HAP-1 (cell line): ENCODE data around the gene TFB2M.
"Not testable (repeated sequence)": the region's sequence is repeated elsewhere in the genome, so short reads cannot be mapped to it uniquely, and the experiment has no call there.

Experiments used
- DNase-seq, 2 experiments: peaks; one replicate each; pipeline ENCODE4 v3.0.0-alpha.2; 2016 to 2020; ENCODE audit warnings: low spot score in 2 of 2
- H3K27me3 ChIP-seq: fragments of 250-450 bp; sonication (Bioruptor Pico); 2 replicates; pipeline ENCODE4 v1.5.1; 2020; ENCODE audit warnings: low read depth, mild to moderate bottlenecking, moderate library complexity
- H3K36me3 ChIP-seq: fragments of 250-450 bp; sonication (Bioruptor Pico); replicated peaks from 2 replicates; pipeline ENCODE4 v1.5.1; 2020; ENCODE audit warnings: mild to moderate bottlenecking
- H3K4me1 ChIP-seq: fragments of 250-450 bp; sonication (Bioruptor Pico); 2 replicates; pipeline ENCODE4 v1.5.1; 2020; ENCODE audit warnings: mild to moderate bottlenecking
- H3K4me3 ChIP-seq: fragments of 250-450 bp; sonication (Bioruptor Pico); 2 replicates; pipeline ENCODE4 v1.5.1; 2020; ENCODE audit warnings: mild to moderate bottlenecking, moderate library complexity
- H3K9me3 ChIP-seq: fragments of 250-450 bp; sonication (Bioruptor Pico); 2 replicates; pipeline ENCODE4 v1.5.1; 2020; ENCODE audit warnings: mild to moderate bottlenecking, moderate library complexity
- in situ Hi-C: fragments of 300-500 bp; cut with MboI; formaldehyde crosslinking; loops from 3 replicates; pipeline ENCODE4 v1.14.3; 2020; ENCODE audit warnings: low sequenced_read_pairs, inconsistent platforms, mixed read lengths

Gene TFB2M

DNA sequence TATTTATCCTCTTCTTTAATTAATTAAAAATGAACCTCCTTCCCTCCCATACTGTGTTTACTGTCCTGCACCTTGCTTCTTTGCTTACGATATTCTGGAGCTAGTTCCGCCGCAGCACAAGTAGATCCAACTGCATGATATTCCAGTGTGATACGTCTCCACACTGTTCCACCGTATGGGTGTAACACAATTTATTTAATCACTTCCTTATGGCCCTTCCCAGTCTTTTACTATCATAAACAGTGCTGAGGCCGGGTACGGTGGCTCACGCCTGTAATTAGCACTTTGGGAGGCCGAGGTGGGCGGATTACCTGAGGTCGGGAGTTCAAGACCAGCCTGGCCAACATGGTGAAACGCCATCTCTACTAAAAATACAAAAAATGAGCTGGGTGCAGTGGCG, 25.9 kb upstream of the TFB2M start:
- no peak for DNase-seq
- H3K4me3 ChIP-seq, result no peak overlapping the region
- peaks cover 7% of the 10 kb centered on the region; the same call in 1 of the 2 replicates for H3K36me3 ChIP-seq
- in situ Hi-C loops, result no loop called here
- H3K9me3 ChIP-seq, result no peaks in the 10 kb centered on the region
- H3K4me1 ChIP-seq, result peaks cover 9% of the 10 kb centered on the region
- H3K27me3 ChIP-seq, result no peaks in the 10 kb centered on the region

DNA sequence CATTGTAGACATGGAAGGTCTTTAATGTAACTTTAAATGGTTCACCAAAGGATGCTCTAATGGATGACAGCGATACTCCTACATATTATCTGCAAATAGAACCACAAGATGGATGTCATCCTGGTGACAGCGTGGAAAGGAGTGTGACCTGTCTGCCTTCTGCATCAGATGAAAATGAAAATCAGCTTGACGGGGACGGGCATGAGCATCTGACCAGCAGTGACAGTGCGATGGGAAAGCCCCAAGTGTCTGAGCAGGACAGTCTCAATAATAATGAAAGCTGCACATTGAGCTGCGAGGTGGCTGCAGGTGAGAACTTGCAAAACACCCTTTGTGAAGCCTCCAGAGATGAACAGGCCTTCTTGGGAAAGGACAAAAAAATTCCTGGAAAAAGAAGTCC, 25.4 kb upstream of the TFB2M start:
- H3K27me3 ChIP-seq, result no peaks in the 10 kb centered on the region
- 0 out of 2 replicates have a peak, but pooled peaks cover 4% of the 10 kb centered on the region for H3K36me3 ChIP-seq
- no peak overlapping the region for H3K4me3 ChIP-seq
- DNase-seq, result no peak
- in situ Hi-C loops, result no loop called here
- peaks cover 9% of the 10 kb centered on the region for H3K4me1 ChIP-seq
- no peaks in the 10 kb centered on the region for H3K9me3 ChIP-seq

DNA sequence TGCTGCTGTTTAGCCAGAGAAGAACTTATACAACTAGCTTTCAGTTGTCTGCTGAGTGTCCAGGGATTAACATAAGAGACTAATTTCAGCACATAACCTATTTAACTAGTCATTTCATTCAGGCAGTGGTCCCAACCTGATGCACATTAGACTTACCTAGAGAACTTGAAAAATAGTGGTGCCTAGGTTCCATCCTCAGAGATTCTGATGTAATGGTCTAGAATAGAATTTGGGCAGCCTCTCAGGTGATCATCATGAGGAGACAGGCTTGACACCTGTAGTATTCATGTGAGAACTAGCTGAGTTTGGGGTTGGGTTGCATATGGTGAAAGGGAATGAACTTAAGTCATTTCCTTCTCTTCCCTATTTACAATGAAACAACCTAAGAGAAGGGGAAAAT, 25.0 kb upstream of the TFB2M start:
- 0 out of 2 replicates have a peak, but pooled peaks cover 4% of the 10 kb centered on the region for H3K36me3 ChIP-seq
- no peak for DNase-seq
- H3K9me3 ChIP-seq, result no peaks in the 10 kb centered on the region
- H3K4me3 ChIP-seq, result no peak overlapping the region
- in situ Hi-C loops, result no loop called here
- H3K27me3 ChIP-seq, result no peaks in the 10 kb centered on the region
- peaks cover 9% of the 10 kb centered on the region for H3K4me1 ChIP-seq

DNA sequence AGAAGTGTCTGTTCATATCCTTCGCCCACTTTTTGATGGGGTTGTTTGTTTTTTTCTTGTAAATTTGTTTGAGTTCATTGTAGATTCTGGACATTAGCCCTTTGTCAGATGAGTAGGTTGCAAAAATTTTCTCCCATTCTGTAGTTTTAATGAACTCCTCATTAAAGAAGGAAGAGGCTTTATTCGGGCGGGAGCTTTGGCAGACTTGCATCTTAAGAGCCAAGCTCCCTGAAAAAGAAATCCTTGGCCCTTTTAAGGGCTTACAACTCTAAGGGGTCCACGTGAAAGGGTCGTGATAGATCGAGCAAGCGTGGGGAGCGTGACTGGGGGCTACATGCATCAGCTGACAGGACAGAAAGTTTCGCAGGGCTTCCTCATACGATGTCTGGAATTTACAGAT, 23.9 kb upstream of the TFB2M start:
- DNase-seq, H3K36me3 ChIP-seq, H3K9me3 ChIP-seq, H3K4me1 ChIP-seq, H3K4me3 ChIP-seq, H3K27me3 ChIP-seq, in situ Hi-C loops: not testable (repeated sequence)

DNA sequence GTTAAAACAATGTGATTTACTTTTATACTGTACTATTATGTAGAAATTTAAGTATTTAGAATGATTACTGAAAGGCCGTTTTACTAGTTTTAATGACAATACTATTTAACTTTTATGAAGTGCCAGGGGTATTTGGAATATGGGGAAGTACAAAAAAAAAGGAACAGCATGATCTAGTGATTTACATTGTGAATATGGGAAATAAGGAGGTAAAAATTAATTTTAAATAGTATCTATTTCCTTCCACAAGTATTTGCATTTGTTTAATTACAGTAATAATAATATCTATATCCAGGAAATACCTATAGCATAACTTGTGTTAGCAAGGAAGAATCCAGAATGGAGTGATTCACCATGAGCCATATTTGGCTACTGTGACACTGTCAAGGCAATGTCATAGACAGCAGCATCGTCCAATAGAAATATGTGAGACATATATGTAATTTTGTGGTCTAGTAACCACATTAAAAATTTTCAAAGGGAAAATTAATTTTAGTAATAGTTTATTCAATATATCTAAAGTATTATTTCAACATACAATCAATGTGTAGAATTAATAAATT, 22.2 kb upstream of the TFB2M start:
- in situ Hi-C loops, result no loop called here
- no peak for DNase-seq
- no peak overlapping the region for H3K4me3 ChIP-seq
- no peaks in the 10 kb centered on the region for H3K27me3 ChIP-seq
- no peaks in the 10 kb centered on the region for H3K9me3 ChIP-seq
- H3K36me3 ChIP-seq, result 0 out of 2 replicates have a peak, but pooled peaks cover 4% of the 10 kb centered on the region
- H3K4me1 ChIP-seq, result peaks cover 16% of the 10 kb centered on the region

- Histone ChIP-seq H3K4me3 (no peak overlapping the region), H3K4me1 (peaks cover 22% of the 10 kb centered on the region), H3K9me3 (no peaks in the 10 kb centered on the region), H3K27me3 (no peaks in the 10 kb centered on the region), H3K36me3 (0 out of 2 replicates have a peak, but pooled peaks cover 3% of the 10 kb centered on the region)
- in situ Hi-C loops, result no loop called here
- DNase-seq, result no peak
These were observed 21.5 kb upstream of the TFB2M start for GRCh38 chr1:246587606-246588005.

GRCh38 chr1:246587032-246587431, 21.0 kb upstream of the TFB2M start:
- DNase-seq, result no peak
- Histone ChIP-seq H3K27me3 (no peaks in the 10 kb centered on the region), H3K36me3 (no peaks in the 10 kb centered on the region), H3K4me3 (no peak overlapping the region), H3K9me3 (no peaks in the 10 kb centered on the region), H3K4me1 (peaks cover 22% of the 10 kb centered on the region)
- in situ Hi-C loops, result no loop called here

DNA sequence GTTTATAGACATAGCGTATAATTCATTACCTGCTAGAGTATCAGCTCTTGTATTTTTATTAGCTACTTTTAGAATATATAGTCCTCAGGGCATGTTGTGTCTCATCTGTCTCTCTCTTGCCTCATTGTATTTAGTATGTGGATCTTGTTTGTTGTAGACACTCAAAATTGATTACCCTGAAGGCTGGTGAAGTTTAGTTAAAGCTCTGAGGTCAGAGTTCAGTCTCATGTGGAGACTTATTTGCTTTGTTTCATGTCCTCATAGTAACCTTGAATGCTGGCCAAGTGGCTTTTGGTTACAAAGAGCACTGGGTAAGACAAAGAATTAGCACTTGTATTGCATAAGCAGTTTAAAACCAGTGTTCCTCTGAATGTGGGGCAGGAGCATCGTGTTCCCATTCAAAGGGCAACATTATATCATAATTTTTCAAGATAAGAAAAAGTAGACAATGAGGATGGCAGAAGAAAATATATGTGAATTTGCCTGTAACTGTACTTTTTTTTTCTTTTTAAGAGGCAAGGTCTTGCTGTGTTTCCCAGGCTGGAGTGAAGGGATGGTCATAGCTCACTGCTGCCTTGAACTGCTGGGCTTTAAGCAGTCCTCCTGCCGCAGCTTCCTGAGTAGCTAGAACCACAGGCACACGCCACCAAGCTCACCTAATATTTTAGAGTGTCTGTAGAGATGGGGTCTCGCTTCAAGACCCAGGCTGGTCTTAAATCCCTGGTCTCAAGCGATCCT, 17.6 kb upstream of the TFB2M start:
- in situ Hi-C loops, result no loop called here
- no peaks in the 10 kb centered on the region for H3K36me3 ChIP-seq
- no peaks in the 10 kb centered on the region for H3K9me3 ChIP-seq
- H3K27me3 ChIP-seq, result no peaks in the 10 kb centered on the region
- no peak overlapping the region for H3K4me3 ChIP-seq
- H3K4me1 ChIP-seq, result peaks cover 22% of the 10 kb centered on the region
- peak; percentile 72 to 95 for DNase-seq

DNA sequence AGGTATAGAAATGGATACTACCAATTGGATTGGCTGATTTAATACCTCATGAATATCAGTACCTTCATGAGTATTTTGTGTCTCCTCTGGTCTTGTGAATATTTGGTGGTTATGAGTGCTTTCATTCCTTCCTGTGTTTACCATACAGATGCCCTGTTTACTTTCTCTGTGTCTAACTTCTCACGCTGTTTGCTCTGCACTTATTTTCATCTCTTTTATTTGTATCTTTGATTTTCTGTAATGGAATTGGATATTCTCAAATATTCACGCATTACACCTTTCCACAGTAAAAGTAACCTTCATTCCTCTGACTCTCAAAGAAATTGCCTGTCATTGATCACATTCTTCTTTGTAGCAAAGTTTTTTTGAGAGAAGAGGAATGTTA, 17.0 kb upstream of the TFB2M start:
- no peak for DNase-seq
- Histone ChIP-seq H3K27me3 (no peaks in the 10 kb centered on the region), H3K36me3 (no peaks in the 10 kb centered on the region), H3K4me1 (peaks cover 21% of the 10 kb centered on the region), H3K4me3 (no peak overlapping the region), H3K9me3 (no peaks in the 10 kb centered on the region)
- in situ Hi-C loops, result no loop called here

GRCh38 chr1:246582301-246583055, 16.4 kb upstream of the TFB2M start:
- Histone ChIP-seq H3K36me3 (no peaks in the 10 kb centered on the region), H3K9me3 (no peaks in the 10 kb centered on the region), H3K27me3 (no peaks in the 10 kb centered on the region), H3K4me3 (no peak overlapping the region), H3K4me1 (peaks cover 15% of the 10 kb centered on the region)
- in situ Hi-C loops, result no loop called here
- DNase-seq, result no peak

GRCh38 chr1:246580497-246581370, 14.7 kb upstream of the TFB2M start:
- no peak for DNase-seq
- no peaks in the 10 kb centered on the region for H3K27me3 ChIP-seq
- in situ Hi-C loops, result no loop called here
- no peak overlapping the region for H3K4me3 ChIP-seq
- no peaks in the 10 kb centered on the region for H3K36me3 ChIP-seq
- H3K4me1 ChIP-seq, result peaks cover 13% of the 10 kb centered on the region
- no peaks in the 10 kb centered on the region for H3K9me3 ChIP-seq

DNA sequence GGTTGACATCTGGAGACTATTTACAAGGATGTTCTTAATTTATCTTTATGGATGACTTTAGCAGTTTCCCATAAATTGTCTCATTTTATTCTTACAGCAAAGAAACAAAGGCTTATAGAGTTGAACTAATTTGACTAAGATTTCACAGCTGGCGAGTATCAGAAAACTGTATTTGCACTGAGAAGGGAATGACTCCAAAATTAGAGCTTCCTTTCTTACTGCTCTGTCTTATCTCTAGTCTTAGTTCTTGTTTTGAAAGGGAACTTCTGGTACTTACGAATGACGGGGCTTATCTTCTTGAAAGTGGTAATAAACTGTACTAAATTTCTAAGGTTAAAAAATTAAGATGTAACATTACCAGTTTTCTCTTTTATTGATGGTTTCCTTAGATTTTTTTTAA, 13.8 kb upstream of the TFB2M start:
- Histone ChIP-seq H3K4me1 (peaks cover 13% of the 10 kb centered on the region), H3K27me3 (no peaks in the 10 kb centered on the region), H3K36me3 (no peaks in the 10 kb centered on the region), H3K4me3 (no peak overlapping the region), H3K9me3 (no peaks in the 10 kb centered on the region)
- no peak for DNase-seq
- in situ Hi-C loops, result no loop called here

DNA sequence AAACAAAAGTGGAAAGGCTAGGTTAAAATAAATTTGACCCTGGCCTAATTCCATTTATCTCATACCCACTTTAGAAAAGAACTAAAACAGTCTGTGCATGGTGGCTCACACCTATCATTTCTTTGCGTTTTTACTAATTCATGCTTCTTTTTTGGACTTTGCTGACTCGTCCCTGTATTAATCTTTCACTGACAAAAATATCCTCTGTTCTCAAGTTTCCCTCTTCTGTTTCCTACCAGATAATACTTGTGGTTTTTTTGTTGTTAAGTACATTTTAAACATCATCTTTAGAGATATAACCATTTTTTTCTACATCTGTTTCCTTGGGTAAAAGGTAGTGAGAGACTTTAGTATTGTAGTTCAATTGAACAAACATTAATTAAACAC, 11.7 kb upstream of the TFB2M start:
- no peaks in the 10 kb centered on the region for H3K27me3 ChIP-seq
- no peak overlapping the region for H3K4me3 ChIP-seq
- no peak for DNase-seq
- in situ Hi-C loops, result no loop called here
- peaks cover under 1% of the 10 kb centered on the region; the same call in 1 of the 2 replicates for H3K4me1 ChIP-seq
- no peaks in the 10 kb centered on the region for H3K36me3 ChIP-seq
- no peaks in the 10 kb centered on the region for H3K9me3 ChIP-seq
